HepG2 (cell line): ENCODE data around the gene NSD2. TPM values are rescaled to one million over a fixed set of nuclear protein-coding genes. Genes with fewer than 3 reads are reported as not detected.

Source experiments
- ATF5 ChIP-seq: sonication (generic); formaldehyde crosslinking; IDR thresholded peaks from 2 replicates; pipeline ENCODE4 v1.4.0; 2020; ENCODE audit warnings: mild to moderate bottlenecking, low read depth, missing genetic modification reagents
- EHMT2 ChIP-seq: fragments of 200-600 bp; sonication (generic); IDR thresholded peaks from 2 replicates; pipeline ENCODE4 v1.7.0; 2017; ENCODE audit warnings: antibody characterized with exemption, low read depth, low read length, borderline replicate concordance
- HMGXB4 ChIP-seq, 2 experiments: sonication (generic) in 1 of 2; formaldehyde crosslinking in 1 of 2; IDR thresholded peaks; 2 replicates each; pipeline versions ENCODE4 v1.4.0 to v1.6.1; 2018 to 2020; ENCODE audit warnings: missing genetic modification reagents in 2 of 2, borderline replicate concordance in 1 of 2, low read depth in 1 of 2, mild to moderate bottlenecking in 1 of 2, missing biosample characterization in 1 of 2
- HOXA7 ChIP-seq: sonication (generic); formaldehyde crosslinking; IDR thresholded peaks from 2 replicates; pipeline ENCODE4 v1.8.1; 2022; ENCODE audit warnings: mild to moderate bottlenecking, missing genetic modification reagents, moderate library complexity
- NR2F6 ChIP-seq, 2 experiments: IDR thresholded peaks; 2 replicates each; pipeline ENCODE4 v1.6.1; 2016; ENCODE audit warnings: antibody characterized with exemption in 1 of 2, mild to moderate bottlenecking in 1 of 2
- PAX8 ChIP-seq: sonication (generic); formaldehyde crosslinking; IDR thresholded peaks from 2 replicates; pipeline ENCODE4 v1.8.0; 2022; ENCODE audit warnings: mild to moderate bottlenecking, missing genetic modification reagents, borderline replicate concordance
- PRDM15 ChIP-seq: sonication (generic); formaldehyde crosslinking; IDR thresholded peaks from 2 replicates; pipeline ENCODE4 v1.4.0; 2020; ENCODE audit warnings: missing genetic modification reagents
- REXO4 ChIP-seq: sonication (generic); formaldehyde crosslinking; IDR thresholded peaks from 2 replicates; pipeline ENCODE4 v1.8.0; 2022; ENCODE audit warnings: missing genetic modification reagents, mild to moderate bottlenecking, borderline replicate concordance
- SMAD1 ChIP-seq: sonication (generic); formaldehyde crosslinking; IDR thresholded peaks from 2 replicates; pipeline ENCODE4 v1.4.0; 2020; ENCODE audit warnings: missing genetic modification reagents, low read depth, mild to moderate bottlenecking, borderline replicate concordance
- TFDP2 ChIP-seq: sonication (generic); formaldehyde crosslinking; IDR thresholded peaks from 2 replicates; pipeline ENCODE4 v1.4.0; 2020; ENCODE audit warnings: missing genetic modification reagents
- ZBTB7A ChIP-seq: sonication (generic); formaldehyde crosslinking; IDR thresholded peaks from 2 replicates; pipeline ENCODE4 v1.8.0; 2022; ENCODE audit warnings: mild to moderate bottlenecking, missing genetic modification reagents
- ZFP36 ChIP-seq: fragments of 150-350 bp; IDR thresholded peaks from 2 replicates; pipeline ENCODE4 v1.6.1; 2018; ENCODE audit warnings: borderline replicate concordance, low read length, low read depth; ENCODE audit not compliant: partially characterized antibody
- ZFP36L1 ChIP-seq: sonication (generic); formaldehyde crosslinking; IDR thresholded peaks from 2 replicates; pipeline ENCODE4 v1.8.0; 2022; ENCODE audit warnings: mild to moderate bottlenecking, missing genetic modification reagents, moderate library complexity
- ZFP36L2 ChIP-seq: sonication (generic); formaldehyde crosslinking; IDR thresholded peaks from 2 replicates; pipeline ENCODE4 v1.4.0; 2020; ENCODE audit warnings: missing genetic modification reagents
- ZIK1 ChIP-seq: sonication (generic); formaldehyde crosslinking; IDR thresholded peaks from 2 replicates; pipeline ENCODE4 v1.5.0; 2020; ENCODE audit warnings: mild to moderate bottlenecking, low read depth, missing genetic modification reagents, borderline replicate concordance
- ZNF234 ChIP-seq: sonication (generic); formaldehyde crosslinking; conservative IDR thresholded peaks from 2 replicates; pipeline ENCODE4 v1.5.1; 2020; ENCODE audit warnings: mild to moderate bottlenecking, missing genetic modification reagents
- ZNF275 ChIP-seq: sonication (generic); formaldehyde crosslinking; IDR thresholded peaks from 2 replicates; pipeline ENCODE4 v1.8.0; 2022; ENCODE audit warnings: missing genetic modification reagents, mild to moderate bottlenecking, inconsistent platforms, borderline replicate concordance
- ZNF768 ChIP-seq: sonication (generic); formaldehyde crosslinking; IDR thresholded peaks from 2 replicates; pipeline ENCODE4 v1.4.0; 2020; ENCODE audit warnings: missing genetic modification reagents
- polyA plus RNA-seq, 8 experiments: library from polyadenylated mRNA; depleted of rRNA in 3 of 8; stranded (reverse) in 7 of 8; unstranded in 1 of 8; fragments of >200 nt; fragmentation: Illumina TruSeq in 4 of 8; extraction: Trizol in 4 of 8; gene quantifications; 2 replicates each; pipeline versions ENCODE4 v1.2.1 to v1.2.3, GENCODE V29; 2011 to 2016; ENCODE audit warnings: low read depth in 4 of 8, missing spikeins in 1 of 8, mixed read lengths in 1 of 8; ENCODE audit not compliant: insufficient read depth in 1 of 8
- total RNA-seq, 5 experiments: library from RNA; depleted of rRNA; stranded (reverse); fragments of >200 nt; fragmentation: Illumina TruSeq; extraction: Trizol; gene quantifications; 2 replicates each; pipeline ENCODE4 v1.2.3, GENCODE V29; 2016; ENCODE audit warnings: low read depth in 1 of 5

Gene NSD2
- total and polyA plus RNA-seq, 2 of the 13 experiments (the other 11 are each of a cell fraction or from before 2014, with no cell fraction given) = 22.0 to 65.9 TPM

- TF ChIP-seq PRDM15 (CRISPR knock-in tag) = peak; percentile 51; the same call in 1 of the 2 replicates
- peak; percentile 42; the same call in 1 of the 2 replicates for TF ChIP-seq ZFP36L1 (CRISPR knock-in tag)
- TF ChIP-seq ZNF275 (CRISPR knock-in tag) = peak; percentile 58; the same call in 1 of the 2 replicates
- no peak for TF ChIP-seq ZFP36L2
- TF ChIP-seq TFDP2 = peak; percentile 95
- TF ChIP-seq ZNF234 (CRISPR knock-in tag) = peak; percentile 98
- peak; percentile 76 to 82; a peak in 3 of 4 replicates for TF ChIP-seq HMGXB4 (CRISPR knock-in tag; IDR thresholded peaks at IDR 0.05; ENCODE audit: borderline replicate concordance in 1 of 2, low read depth in 1 of 2)
- no peak for TF ChIP-seq NR2F6 (IDR thresholded peaks at IDR 0.05)
- TF ChIP-seq NR2F6 (CRISPR knock-in tag; IDR thresholded peaks at IDR 0.05) = no peak
- peak; percentile 88; the same call in 1 of the 2 replicates for TF ChIP-seq ZBTB7A (CRISPR knock-in tag)
- TF ChIP-seq ATF5 = 0 out of 2 replicates have a peak, but pooled peaks have one; percentile 1
- no peak for TF ChIP-seq ZFP36
- peak; percentile 71; the same call in 1 of the 2 replicates for TF ChIP-seq ZNF768 (CRISPR knock-in tag)
- peak; percentile 58; the same call in 1 of the 2 replicates for TF ChIP-seq SMAD1
- TF ChIP-seq HOXA7 (CRISPR knock-in tag) = no peak
- no peak; the same call in 1 of the 2 replicates for TF ChIP-seq PAX8 (CRISPR knock-in tag)
- no peak for TF ChIP-seq EHMT2
- peak; percentile 80 for TF ChIP-seq ZIK1 (CRISPR knock-in tag)
- no peak for TF ChIP-seq REXO4 (CRISPR knock-in tag)
Measured at GRCh38 chr4:1870578-1871443, at the start of gene NSD2 (continued).
